K562 (cell line): ENCODE measurements around the gene UQCR11. TPM values are rescaled to one million over a fixed set of nuclear protein-coding genes. Genes with fewer than 3 reads are reported as not detected.

Source experiments
- POLR2G ChIP-seq: fragments of 200-400 bp; formaldehyde crosslinking; IDR thresholded peaks from 2 replicates; pipeline ENCODE4 v1.6.1; 2017; ENCODE audit warnings: low read depth, mild to moderate bottlenecking, antibody characterized with exemption, low read length, moderate library complexity
- TAF15 ChIP-seq: fragments of 200-400 bp; formaldehyde crosslinking; IDR thresholded peaks from 2 replicates; pipeline ENCODE4 v1.6.1; 2017; ENCODE audit warnings: mild to moderate bottlenecking, low read depth, low read length, moderate library complexity
- ZNF655 ChIP-seq: fragments of 250-450 bp; sonication (Bioruptor Pico); IDR thresholded peaks from 2 replicates; pipeline ENCODE4 v1.5.0; 2021
- ZZZ3 ChIP-seq: fragments of 450-650 bp; IDR thresholded peaks from 2 replicates; pipeline ENCODE4 v1.6.1; 2016; ENCODE audit warnings: antibody characterized with exemption, mild to moderate bottlenecking, moderate library complexity
- polyA plus RNA-seq, 8 experiments: library from polyadenylated mRNA; depleted of rRNA in 4 of 8; stranded (reverse) in 5 of 8; unstranded in 3 of 8; fragments of >200 nt; fragmentation: Nextera tagmentation in 2 of 8; fragmentation: Illumina TruSeq in 1 of 8; extraction: Ambion mirVana in 2 of 8; extraction: Trizol in 1 of 8; gene quantifications; 2 replicates each; pipeline versions ENCODE4 v1.2.1 to v1.2.3, GENCODE V29; 2011 to 2014; ENCODE audit warnings: inconsistent platforms in 1 of 8, missing spikeins in 1 of 8
- total RNA-seq, 7 experiments: library from RNA; depleted of rRNA in 6 of 7; stranded (reverse); fragments of >200 nt in 6 of 7; fragmentation: Illumina TruSeq in 2 of 7; extraction: Trizol in 2 of 7; gene quantifications; 2 replicates each; pipeline versions ENCODE4 v1.2.1 to v1.2.3, GENCODE V29; 2011 to 2021; ENCODE audit warnings: low replicate concordance in 1 of 7
- TF ChIP-seq, protein P1 (sequence below): fragments of 250-450 bp; sonication (Bioruptor Pico); IDR thresholded peaks from 2 replicates; pipeline ENCODE4 v1.4.0; 2020; ENCODE audit warnings: mild to moderate bottlenecking, moderate library complexity
- TF ChIP-seq, protein P2 (sequence below): fragments of 450-650 bp; IDR thresholded peaks from 2 replicates; pipeline ENCODE4 v1.6.1; 2014; ENCODE audit warnings: low read depth, mild to moderate bottlenecking, moderate library complexity, borderline replicate concordance
- TF ChIP-seq, protein P3 (sequence below): fragments of 450-650 bp; formaldehyde crosslinking; IDR thresholded peaks from 2 replicates; pipeline ENCODE4 v1.4.0; 2022; ENCODE audit warnings: missing genetic modification characterization
- TF ChIP-seq, protein P4 (sequence below): fragments of 200-600 bp; sonication (generic); IDR thresholded peaks from one replicate; pipeline ENCODE4 v1.6.1; 2012; ENCODE audit warnings: mild to moderate bottlenecking, low read depth, low read length, inconsistent platforms

The UQCR11 gene
- total and polyA plus RNA-seq, 9 of the 15 experiments (the other 6 are each of a cell fraction or from before 2014, with no cell fraction given), result 57.6 to 394 (median 259) TPM

GRCh38 chr19:1629256-1629808 is 24.1 kb upstream of the UQCR11 start (continued):
- TF ChIP-seq POLR2G (peak; percentile 24; the same call in 1 of the 2 replicates), TAF15 (no peak), ZZZ3 (no peak), ZNF655 (CRISPR knock-in tag) (no peak)
- TF ChIP-seq, protein P1, sequence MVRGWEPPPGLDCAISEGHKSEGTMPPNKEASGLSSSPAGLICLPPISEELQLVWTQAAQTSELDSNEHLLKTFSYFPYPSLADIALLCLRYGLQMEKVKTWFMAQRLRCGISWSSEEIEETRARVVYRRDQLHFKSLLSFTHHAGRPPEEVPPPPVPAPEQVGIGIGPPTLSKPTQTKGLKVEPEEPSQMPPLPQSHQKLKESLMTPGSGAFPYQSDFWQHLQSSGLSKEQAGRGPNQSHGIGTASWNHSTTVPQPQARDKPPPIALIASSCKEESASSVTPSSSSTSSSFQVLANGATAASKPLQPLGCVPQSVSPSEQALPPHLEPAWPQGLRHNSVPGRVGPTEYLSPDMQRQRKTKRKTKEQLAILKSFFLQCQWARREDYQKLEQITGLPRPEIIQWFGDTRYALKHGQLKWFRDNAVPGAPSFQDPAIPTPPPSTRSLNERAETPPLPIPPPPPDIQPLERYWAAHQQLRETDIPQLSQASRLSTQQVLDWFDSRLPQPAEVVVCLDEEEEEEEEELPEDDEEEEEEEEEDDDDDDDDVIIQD (CRISPR knock-in tag), result no peak
- TF ChIP-seq, protein P2, sequence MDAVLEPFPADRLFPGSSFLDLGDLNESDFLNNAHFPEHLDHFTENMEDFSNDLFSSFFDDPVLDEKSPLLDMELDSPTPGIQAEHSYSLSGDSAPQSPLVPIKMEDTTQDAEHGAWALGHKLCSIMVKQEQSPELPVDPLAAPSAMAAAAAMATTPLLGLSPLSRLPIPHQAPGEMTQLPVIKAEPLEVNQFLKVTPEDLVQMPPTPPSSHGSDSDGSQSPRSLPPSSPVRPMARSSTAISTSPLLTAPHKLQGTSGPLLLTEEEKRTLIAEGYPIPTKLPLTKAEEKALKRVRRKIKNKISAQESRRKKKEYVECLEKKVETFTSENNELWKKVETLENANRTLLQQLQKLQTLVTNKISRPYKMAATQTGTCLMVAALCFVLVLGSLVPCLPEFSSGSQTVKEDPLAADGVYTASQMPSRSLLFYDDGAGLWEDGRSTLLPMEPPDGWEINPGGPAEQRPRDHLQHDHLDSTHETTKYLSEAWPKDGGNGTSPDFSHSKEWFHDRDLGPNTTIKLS, result no peak
- TF ChIP-seq, protein P3, sequence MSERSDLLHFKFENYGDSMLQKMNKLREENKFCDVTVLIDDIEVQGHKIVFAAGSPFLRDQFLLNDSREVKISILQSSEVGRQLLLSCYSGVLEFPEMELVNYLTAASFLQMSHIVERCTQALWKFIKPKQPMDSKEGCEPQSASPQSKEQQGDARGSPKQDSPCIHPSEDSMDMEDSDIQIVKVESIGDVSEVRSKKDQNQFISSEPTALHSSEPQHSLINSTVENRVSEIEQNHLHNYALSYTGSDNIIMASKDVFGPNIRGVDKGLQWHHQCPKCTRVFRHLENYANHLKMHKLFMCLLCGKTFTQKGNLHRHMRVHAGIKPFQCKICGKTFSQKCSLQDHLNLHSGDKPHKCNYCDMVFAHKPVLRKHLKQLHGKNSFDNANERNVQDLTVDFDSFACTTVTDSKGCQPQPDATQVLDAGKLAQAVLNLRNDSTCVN (CRISPR knock-in tag), result no peak
- TF ChIP-seq, protein P4, sequence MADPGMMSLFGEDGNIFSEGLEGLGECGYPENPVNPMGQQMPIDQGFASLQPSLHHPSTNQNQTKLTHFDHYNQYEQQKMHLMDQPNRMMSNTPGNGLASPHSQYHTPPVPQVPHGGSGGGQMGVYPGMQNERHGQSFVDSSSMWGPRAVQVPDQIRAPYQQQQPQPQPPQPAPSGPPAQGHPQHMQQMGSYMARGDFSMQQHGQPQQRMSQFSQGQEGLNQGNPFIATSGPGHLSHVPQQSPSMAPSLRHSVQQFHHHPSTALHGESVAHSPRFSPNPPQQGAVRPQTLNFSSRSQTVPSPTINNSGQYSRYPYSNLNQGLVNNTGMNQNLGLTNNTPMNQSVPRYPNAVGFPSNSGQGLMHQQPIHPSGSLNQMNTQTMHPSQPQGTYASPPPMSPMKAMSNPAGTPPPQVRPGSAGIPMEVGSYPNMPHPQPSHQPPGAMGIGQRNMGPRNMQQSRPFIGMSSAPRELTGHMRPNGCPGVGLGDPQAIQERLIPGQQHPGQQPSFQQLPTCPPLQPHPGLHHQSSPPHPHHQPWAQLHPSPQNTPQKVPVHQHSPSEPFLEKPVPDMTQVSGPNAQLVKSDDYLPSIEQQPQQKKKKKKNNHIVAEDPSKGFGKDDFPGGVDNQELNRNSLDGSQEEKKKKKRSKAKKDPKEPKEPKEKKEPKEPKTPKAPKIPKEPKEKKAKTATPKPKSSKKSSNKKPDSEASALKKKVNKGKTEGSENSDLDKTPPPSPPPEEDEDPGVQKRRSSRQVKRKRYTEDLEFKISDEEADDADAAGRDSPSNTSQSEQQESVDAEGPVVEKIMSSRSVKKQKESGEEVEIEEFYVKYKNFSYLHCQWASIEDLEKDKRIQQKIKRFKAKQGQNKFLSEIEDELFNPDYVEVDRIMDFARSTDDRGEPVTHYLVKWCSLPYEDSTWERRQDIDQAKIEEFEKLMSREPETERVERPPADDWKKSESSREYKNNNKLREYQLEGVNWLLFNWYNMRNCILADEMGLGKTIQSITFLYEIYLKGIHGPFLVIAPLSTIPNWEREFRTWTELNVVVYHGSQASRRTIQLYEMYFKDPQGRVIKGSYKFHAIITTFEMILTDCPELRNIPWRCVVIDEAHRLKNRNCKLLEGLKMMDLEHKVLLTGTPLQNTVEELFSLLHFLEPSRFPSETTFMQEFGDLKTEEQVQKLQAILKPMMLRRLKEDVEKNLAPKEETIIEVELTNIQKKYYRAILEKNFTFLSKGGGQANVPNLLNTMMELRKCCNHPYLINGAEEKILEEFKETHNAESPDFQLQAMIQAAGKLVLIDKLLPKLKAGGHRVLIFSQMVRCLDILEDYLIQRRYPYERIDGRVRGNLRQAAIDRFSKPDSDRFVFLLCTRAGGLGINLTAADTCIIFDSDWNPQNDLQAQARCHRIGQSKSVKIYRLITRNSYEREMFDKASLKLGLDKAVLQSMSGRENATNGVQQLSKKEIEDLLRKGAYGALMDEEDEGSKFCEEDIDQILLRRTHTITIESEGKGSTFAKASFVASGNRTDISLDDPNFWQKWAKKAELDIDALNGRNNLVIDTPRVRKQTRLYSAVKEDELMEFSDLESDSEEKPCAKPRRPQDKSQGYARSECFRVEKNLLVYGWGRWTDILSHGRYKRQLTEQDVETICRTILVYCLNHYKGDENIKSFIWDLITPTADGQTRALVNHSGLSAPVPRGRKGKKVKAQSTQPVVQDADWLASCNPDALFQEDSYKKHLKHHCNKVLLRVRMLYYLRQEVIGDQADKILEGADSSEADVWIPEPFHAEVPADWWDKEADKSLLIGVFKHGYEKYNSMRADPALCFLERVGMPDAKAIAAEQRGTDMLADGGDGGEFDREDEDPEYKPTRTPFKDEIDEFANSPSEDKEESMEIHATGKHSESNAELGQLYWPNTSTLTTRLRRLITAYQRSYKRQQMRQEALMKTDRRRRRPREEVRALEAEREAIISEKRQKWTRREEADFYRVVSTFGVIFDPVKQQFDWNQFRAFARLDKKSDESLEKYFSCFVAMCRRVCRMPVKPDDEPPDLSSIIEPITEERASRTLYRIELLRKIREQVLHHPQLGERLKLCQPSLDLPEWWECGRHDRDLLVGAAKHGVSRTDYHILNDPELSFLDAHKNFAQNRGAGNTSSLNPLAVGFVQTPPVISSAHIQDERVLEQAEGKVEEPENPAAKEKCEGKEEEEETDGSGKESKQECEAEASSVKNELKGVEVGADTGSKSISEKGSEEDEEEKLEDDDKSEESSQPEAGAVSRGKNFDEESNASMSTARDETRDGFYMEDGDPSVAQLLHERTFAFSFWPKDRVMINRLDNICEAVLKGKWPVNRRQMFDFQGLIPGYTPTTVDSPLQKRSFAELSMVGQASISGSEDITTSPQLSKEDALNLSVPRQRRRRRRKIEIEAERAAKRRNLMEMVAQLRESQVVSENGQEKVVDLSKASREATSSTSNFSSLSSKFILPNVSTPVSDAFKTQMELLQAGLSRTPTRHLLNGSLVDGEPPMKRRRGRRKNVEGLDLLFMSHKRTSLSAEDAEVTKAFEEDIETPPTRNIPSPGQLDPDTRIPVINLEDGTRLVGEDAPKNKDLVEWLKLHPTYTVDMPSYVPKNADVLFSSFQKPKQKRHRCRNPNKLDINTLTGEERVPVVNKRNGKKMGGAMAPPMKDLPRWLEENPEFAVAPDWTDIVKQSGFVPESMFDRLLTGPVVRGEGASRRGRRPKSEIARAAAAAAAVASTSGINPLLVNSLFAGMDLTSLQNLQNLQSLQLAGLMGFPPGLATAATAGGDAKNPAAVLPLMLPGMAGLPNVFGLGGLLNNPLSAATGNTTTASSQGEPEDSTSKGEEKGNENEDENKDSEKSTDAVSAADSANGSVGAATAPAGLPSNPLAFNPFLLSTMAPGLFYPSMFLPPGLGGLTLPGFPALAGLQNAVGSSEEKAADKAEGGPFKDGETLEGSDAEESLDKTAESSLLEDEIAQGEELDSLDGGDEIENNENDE, result no peak
